ENCODE data around the gene CTNNA1.
"Not testable (repeated sequence)": the region's sequence is repeated elsewhere in the genome, so short reads cannot be mapped to it uniquely, and the experiment has no call there.

Gene CTNNA1

DNA sequence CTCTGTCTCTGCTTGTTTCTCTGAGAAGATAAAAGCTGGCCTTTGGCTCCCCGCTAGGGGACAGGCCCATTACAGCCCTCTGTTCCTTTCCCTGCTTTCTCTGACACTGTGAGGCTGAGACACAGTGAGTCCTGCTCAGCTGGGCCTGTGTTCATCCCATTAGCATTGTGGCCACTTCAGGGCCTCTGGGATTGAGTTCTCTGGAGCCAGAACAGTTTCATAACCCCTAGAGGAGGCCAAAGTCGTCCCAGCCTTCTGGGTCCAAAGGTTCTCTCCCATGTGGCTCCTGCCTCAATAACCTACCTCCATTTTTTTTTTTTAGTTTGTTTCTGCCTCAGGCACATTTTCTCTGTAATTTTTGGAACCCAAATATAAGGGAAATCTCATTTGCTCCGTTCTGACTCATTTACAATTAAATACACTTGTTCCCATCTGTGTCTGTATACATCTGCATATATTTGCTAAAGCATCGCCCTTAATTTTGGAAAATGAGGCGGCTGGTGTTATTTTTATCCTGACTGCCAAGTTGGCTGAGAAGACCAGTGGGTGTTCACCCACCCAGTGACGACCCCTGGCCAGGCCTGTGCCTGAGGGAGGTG, 27.3 kb upstream of the CTNNA1 start:
- DNase-seq: no peak

DNA sequence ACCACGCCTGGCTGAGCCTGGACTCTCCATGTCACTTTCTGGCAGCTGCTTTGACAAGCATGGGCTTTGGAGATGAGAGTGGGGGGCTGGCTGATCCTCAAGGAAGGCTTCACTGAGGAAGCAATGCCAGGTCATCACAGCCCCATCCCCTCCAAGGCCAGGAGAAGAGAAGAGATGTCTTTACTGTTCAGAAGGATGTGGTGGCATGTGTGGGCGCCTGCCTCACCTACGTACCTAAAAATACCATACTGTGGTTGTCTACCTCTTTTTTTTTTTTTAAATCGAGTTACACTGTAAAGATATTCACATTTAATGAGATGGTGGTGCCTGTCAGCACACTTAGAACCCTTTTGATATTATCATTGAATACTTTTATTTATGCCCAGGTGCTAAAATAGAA, 26.4 kb upstream of the CTNNA1 start:
- DNase-seq: no peak

DNA sequence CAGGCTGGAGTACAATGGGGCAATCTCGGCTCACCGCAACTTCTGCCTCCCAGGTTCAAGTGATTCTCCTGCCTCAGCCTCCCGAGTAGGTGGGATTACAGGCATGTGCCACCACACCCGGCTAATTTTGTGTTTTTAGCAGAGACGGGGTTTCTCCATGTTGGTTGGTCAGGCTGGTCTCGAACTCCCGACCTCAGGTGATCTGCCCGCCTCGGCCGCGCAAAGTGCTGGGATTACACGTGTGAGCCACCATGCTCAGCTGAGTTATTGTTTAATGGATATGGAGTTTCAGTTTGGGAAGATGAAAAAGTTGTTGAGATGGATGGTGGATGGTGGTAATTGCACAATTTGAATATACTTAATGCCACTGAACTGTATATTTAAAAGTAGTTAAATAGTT, 22.7 kb upstream of the CTNNA1 start:
- DNase-seq: not testable (repeated sequence)

DNA sequence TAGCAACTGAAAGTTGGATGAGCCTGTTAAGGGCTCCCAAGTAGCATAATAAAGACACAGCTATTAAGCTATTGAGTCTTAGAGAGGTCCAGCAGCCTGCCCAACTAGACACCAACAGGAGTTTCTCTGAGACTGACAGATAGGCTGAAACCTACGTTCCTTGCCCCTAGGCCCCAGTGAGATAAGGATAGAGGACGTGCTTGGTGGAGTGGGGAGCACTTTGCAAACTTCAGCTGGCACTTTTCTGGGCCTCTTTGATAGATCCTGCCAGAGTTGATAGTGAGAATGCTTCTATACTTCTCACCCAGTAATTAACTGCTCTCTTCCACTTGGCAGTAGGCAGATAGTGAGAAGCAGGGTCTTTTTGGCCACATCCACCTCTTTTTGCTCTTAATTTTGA, 20.8 kb upstream of the CTNNA1 start:
- DNase-seq: no peak

DNA sequence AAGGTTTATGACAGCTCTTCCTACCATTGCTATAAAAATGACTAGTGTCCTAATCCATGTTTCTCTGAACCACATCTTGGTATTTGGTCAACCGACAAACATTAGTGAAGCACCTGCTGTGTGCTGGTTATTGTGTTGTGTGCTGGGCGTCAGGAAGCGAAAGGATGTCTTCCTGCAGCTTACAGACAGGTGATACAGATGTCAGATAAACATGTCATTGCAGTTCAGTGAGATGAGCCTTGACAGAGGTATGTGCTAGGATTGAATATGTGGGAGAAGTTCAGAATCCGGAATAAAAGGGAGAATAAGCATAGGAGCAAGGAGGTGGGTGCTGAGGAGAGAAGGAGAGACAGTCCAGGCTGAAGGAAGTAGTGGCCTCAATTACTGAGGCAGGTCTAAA, 20.3 kb upstream of the CTNNA1 start:
- no peak for DNase-seq

DNA sequence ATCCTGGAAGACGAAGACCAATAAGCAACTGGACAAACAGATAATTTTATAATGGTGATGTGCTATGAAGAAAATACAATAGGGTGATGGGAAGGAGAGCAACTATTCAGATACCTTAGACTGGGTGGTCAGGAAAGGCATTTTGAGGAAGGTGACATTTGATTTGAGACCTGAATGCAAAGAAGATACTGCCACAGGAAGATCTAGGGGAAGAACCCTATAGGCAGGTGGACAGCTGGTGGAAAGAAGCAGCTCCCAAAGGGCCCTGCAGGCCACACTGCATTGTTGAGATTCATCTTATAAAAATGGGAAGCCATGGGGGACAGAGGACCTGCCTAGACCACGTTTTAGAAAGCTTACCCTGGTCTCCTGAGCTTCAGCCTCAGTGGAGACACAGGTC, 19.7 kb upstream of the CTNNA1 start:
- no peak for DNase-seq

DNA sequence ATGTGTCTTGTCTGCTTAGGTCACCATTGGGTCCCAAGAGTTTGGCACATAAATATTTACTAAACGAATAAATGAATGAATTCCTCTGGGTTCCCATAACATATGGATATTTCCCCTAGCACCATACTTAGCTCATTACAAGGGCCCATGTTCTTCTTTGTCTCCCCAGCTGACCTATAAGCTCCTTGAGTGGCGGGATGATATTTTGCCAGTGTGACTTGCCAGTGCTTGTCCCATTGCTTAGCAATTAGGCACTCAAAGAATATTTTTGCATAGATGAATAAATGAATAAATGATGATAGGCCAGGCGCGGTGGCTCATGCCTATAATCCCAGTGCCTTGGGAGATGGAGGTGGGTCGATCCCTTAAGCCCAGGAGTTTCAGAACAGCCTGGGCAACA, 16.9 kb upstream of the CTNNA1 start:
- DNase-seq: no peak

DNA sequence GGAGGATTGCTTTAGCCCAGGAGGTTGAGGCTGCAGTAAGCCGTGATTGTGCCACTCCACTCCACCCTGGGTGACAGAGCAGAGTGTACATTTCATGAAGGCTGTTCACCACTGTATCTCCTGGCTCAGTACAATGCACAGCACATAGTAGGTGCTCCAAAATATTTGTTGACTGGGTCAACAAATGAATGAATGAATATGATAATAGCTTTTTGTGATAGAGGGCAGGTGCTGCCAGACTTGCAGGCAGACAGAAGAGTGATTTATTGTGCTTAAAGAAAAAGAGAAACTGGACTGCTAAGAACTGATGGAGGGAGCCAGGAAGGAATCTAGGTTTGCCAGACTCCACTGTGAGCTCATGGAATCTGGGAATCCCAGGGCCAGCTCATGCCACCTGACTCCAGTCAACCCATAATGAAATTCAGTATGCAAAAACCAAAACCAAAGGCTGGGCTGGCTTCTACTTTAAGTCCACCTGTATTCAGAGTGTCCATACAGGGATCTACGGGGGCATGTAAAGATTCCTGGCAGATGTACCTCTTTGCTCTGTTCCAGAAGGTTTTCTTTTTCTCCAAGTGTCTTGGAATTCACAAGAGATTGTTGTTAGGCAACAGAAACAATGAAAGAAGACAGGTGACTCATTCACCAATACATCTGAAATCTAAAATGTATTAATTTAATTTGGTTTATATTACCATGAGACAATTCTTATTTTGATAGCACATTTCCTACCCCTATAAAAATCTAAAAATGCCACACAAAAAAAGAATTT, 15.5 kb upstream of the CTNNA1 start:
- DNase-seq: no peak

DNA sequence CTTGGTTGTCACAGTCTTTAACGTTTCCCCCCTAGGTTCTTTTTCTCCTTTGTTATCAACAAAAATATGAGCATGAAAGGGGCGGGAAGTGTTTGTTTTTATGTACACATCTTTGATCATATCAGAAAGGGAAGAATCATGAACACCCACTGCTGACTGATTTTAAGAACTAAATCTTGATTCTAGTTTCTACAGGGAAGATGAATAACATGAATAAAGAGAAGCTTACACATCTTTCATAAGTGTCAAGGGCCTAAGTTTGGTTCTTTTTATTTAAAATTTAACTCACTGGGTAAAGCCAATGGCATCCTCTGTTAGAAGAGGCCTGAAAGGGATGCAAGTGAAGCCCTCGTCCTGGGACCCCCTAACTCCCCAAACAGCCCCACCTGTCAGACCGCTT, 14.8 kb upstream of the CTNNA1 start:
- no peak for DNase-seq

DNA sequence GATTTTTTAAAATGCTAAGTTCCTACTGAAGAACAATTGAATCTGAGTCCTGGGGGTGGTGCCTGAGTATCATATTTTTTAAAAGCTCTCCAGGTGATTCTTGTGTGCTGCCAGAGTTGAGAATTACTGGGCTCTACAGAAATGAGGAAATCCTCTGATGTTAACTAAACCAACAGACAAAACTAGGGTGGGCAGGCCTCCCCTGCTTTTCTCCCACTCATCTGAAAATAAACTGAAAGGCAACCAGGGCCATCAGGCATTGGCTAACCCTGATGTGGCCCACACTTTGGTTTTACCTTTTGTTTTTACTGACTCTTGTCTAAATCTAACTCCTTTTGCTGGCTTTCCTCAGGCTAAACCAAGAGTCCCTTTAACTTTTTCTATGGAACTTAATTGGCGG, 13.3 kb upstream of the CTNNA1 start:
- no peak for DNase-seq

DNA sequence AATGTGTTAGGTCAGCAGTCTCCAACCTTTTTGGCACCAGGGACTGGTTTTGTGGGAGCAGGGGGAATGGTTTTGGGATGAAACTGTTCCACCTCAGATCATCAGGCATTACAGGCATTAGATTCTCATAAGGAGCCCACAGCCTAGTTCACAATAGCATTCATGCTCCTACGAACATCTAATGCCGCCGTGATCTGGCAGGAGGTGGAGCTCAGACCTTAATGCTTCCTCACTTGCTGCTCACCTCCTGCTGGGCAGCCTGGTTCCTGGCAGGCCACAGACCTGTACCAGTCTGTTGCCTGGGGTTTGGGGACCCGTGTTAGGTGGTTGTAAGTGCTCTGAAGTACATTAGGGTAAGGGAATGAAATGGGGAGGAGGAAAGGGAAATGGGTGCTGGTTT, 9.7 kb upstream of the CTNNA1 start:
- no peak for DNase-seq

DNA sequence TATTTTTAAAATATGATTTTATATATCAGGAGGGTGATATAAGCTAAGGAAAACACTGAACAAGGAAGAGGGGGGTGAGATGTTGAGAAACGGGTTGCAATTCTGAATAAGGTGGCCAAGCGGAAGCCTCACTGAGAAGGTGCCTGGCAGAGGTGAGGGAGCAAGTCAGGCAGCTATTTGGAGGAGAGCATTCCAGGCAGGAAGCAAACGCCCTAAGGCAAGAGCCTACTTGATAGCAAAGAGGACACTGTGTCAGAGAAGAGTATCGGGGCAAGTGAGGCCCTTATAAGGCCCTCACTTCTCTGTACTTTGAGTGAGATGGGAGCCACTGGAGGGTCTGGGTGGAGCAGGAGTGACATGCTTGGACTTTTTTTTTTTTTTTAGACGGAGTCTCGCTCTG, 8.0 kb upstream of the CTNNA1 start:
- DNase-seq: no peak

DNA sequence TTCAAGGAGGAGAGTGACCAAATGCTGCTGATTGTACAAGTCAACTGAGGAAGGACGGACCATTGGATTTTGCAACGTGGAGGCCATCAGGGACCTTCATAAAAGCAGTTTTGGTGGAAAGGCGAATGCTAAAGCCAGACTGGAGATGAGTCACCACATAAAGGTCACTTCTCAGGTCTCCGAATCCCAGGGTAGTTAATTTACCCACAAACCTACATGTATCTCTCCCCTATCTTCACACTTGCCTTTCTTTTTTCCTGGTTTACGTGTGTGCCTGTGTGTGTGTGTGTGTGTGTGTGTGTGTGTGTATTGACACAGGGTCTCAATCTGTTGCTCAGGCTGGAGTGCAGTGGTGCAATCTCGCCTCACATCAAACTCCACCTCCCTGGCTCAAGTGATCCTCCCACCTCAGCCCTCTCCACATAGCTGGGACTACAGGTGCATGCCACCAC, 4.6 kb upstream of the CTNNA1 start:
- no peak for DNase-seq

DNA sequence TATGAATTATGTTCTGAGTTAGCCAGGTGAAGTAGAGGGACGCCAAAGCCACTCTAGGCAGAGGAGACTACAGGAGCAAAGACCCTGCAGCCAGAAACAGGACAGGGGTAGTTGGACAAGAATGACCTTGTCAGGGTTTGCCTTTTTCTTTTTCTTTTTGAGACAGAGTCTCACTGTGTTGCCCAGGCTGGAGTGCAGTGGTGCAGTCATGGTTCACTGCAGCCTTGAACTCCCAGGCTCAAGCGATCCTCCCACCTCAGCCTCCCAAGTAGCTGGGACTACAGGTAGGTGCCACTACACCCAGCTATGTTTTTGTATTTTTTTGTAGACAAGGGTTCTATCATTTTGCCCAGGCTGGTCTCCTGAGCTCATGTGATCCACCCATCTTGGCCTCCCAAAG, 1.9 kb upstream of the CTNNA1 start:
- DNase-seq: not testable (repeated sequence)

DNA sequence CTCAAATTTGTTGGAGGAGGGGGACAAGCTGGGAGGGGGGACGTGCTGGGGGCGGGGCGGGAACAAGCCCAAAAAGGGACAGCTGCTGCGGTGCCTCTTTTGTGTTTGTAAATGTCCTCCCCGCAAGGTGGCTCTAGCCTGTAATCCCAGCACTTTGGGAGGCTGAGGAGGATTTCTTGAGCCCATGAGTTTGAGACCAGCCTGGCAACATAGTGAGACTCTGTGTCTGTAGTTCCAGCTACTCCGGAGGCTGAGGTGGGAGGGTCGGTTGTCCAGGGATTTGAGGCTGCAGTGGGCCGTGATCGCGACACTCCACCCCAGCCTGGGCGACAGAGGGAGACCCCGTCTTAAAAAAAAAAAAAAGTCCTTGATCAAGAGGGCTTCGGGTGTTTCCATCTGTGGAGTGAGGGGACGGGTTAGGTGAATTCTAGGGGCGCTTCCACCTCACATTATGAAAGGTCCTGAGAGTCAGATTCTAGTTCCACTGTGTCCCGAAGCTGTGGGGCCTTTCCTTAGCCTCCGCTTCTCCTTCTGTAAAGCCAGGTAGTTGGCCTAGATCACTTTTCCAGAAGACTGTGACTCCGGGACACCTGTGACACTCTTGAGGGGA, 779 bp upstream of the CTNNA1 start:
- DNase-seq: peak in 1 of 2 experiments; percentile 13

DNA sequence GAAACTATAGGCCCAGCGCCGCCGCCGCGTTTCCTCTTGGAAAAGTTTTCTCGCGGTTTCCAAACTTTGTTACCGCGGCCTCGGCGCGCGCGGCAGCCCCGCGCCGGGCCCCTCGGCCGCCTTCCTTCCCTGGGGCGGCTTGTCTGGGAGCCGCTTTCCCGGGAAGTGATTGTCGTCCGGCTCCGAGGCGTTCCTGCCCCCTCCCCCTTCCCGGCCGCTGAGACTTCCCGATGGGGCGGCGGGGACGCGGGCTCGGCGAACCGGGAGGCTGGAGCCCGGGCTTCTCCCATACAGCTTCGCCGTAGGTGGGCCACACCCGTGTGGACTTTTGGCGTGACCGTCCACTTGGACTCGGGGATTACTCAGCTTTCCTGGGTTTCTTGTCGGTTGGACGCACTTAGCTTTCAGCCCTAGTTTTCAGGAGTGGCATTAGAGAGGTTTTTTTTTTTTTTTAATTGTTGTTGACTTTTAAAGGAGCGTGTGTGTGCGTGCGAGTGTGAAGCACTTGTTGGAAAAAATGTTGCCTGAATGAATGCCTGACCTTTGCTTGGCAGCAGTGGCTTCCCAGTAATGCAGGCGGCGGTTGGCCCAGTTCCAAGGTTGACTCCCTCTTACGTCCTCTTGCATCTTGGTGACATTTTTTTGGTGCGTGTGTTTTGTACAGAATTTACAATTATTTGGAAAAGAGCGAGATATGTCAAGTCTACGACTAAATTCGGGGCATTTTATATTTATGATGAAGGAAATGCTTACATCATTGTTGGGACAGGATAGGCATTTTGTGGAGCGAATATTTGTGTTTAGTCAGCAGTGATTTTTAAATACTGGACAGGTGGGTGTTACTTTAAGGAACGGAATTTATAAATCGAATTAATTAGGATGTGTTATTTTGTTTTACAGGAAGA, 821 bp downstream of the CTNNA1 start:
- DNase-seq: peak; percentile 39 to 56

DNA sequence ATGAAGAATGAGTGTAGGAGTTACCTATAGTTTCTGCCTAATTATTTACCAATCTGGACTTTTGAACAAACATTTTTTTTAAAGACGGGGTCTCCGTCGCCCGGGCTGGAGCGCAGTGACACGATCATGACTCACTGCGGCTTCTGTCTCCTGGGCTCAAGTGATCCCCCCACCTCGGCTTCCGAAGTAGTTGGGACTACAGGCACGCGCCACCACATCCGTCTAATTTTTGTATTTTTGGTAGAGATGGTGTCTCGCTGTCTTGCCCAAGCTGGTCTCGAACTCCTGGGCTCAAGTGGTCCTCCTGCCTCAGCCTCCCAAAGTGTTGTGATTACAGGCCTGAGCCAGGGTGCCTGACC, 1.5 kb downstream of the CTNNA1 start:
- DNase-seq: no peak

DNA sequence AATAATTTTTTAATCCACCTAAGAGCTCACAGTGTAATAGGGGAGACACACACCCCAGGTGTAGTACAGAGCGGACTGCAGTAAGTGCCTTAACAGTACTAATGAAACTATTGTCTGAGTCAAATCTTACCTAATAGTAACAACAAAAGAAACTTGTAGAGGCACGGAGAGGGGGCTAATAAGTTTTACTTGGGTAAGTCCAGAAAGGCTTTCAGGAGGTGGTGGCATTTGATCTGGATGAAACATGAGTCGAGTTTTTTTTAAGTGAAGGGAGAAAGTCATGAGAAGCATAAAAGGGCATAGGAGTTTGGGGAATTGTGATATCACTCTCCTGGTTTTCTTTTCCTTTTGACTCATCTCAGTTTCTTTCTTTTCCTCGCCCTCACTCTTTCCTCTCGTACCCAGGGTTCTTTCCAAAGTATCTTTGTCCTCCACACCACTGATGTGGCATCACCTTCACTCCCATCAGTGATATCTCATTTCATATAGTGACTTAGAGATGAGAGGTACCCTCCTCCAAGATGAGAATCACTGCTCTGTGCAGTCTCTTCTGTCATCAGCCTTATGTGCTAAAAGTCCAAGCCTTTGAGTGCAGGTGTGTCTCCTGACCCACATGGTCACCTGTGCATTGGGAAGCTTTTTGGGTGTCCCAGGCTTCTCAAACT, 2.0 kb downstream of the CTNNA1 start:
- no peak for DNase-seq

DNA sequence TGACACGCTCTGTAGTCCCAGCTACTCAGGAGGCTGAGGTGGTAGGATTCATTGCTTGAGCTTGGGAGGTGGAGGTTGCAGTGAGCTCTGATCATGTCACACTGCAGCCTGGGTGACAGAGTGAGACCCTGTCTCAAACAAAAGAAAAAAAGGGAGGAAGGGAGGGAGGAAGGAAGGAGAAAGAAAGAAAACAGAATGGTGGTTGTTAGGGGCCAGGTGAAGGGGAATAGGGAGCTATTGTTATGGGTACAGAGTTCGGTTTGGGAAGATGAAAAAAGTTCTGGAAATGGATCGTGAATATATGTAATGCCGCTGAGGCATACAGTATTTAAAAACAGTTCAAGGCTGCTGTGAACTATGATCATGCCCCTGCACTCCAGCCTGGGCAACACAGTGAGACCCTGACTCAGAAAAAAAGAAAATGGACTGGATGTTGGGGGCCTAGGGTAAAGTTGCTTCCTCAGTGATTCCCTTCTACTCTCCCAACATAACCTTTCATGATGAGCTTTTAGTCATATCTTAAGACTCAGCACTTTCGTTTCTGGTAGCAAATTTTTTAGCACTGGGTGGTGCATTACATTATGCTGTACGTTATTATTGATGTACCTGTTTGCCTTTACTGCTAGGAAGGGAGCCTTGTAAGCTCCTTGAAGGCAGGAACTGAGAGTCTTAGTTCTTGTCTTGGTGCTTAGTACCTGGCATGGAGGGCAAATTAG, 4.0 kb downstream of the CTNNA1 start:
- DNase-seq: no peak

DNA sequence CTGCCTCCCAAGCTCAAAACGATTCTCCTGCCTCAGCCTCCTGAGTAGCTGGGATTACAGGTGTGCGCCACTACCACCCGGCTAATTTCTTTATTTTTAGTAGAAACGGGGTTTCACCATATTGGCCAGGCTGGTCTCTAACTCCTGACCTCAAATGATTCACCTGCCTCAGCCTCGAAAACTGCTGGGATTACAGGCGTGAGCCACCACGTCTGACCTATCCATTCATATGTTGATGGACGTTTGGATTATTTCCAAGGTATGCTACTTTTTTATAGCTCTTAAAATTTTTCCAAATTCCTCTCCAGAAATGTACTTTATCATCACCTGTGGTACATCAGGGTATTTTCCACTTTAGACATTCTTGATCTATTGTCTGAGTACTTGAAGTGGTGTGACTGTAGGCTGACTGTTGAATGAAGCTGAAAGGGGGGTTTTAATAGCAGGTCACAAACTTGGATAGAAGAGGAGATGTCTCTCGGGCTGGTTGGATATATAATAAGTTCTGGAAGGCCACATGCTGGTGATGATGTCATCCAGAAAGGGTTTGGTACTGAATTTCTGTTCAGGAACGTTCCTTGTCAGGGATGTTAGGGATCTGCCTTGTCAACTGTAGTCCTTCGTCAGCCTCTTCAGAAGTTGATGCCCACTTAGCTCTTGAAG, 7.4 kb downstream of the CTNNA1 start:
- DNase-seq: no peak

DNA sequence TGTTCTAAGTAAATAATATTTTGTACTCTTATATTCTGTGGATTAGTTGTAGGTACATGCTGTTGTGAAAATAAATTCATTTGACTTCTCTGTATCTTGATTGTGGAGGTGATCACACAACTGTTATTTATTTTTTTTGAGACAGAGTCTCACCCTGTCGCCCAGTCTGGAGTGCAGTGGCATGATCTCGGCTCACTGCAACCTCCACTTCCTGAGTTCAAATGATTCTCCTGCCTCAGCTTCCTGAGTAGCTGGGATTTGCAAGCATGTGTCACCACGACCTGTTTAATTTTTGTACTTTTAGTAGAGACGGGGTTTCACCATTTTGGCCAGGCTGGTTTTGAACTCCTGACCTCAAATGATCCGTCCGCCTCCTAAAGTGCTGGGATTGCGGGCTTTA, 7.9 kb downstream of the CTNNA1 start:
- not testable (repeated sequence) for DNase-seq

DNA sequence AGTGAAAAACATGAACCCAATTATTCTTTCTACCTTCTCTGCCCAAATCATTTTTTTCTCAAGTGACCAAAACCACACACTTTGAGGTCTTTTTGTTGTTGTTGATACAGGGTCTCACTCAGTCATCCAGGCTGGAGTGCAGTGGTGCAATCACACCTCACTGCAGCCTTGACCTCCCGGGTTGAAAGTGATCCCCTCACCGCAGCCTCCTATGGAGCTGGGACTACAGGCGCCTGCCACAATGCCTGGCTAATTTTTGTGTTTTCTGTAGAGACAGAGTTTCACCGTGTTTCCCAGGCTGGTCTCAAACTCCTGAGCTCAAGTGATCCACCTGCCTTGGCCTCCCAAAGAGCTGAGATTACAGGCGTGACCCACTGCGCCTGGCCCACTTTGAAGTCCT, 8.4 kb downstream of the CTNNA1 start:
- not testable (repeated sequence) for DNase-seq

All from Kasumi-1 (cell line).